ENCODE results near the gene MLLT3. TPM values are rescaled to one million over a fixed set of nuclear protein-coding genes. Genes with fewer than 3 reads are reported as not detected.

The MLLT3 gene
- total and polyA plus RNA-seq, 2 donors: 21.8 to 46.2 TPM

- Histone ChIP-seq H3K27ac (ENCODE audit: low read depth in 1 of 2, low read length in 1 of 2) (no peak overlapping the region), H3K27me3 (ENCODE audit: control insufficient read depth in 2 of 2, insufficient read depth in 1 of 2, low read length in 1 of 2) (no peaks in the 10 kb centered on the region), H3K4me3 (ENCODE audit: low read length in 2 of 2) (no peak overlapping the region), H3K36me3 (ENCODE audit: control insufficient read depth in 2 of 2, insufficient read depth in 2 of 2, low read length in 1 of 2) (no peaks in the 10 kb centered on the region), H3K9me3 (ENCODE audit: control insufficient read depth in 2 of 2, insufficient read depth in 1 of 2, low read length in 1 of 2) (no peaks in the 10 kb centered on the region), H3K4me1 (ENCODE audit: control insufficient read depth in 2 of 2, insufficient read depth in 2 of 2, low read length in 2 of 2) (no peaks in the 10 kb centered on the region)
- no peak for DNase-seq (ENCODE audit: low read depth in 6 of 9, low spot score in 9 of 9)
- WGBS: 100% methylated on average over 1 of the region's 1 CpG
Observed at GRCh38 chr9:20492772-20493171, 129.5 kb downstream of the MLLT3 start.

GRCh38 chr9:20491612-20492011, 130.7 kb downstream of the MLLT3 start:
- no peak overlapping the region for H3K4me3 ChIP-seq (ENCODE audit: low read length in 2 of 2)
- no peaks in the 10 kb centered on the region for H3K4me1 ChIP-seq (ENCODE audit: control insufficient read depth in 2 of 2, insufficient read depth in 2 of 2, low read length in 2 of 2)
- WGBS: 97% methylated on average over 1 of the region's 1 CpG
- DNase-seq (ENCODE audit: low read depth in 6 of 9, low spot score in 9 of 9): no peak
- H3K27me3 ChIP-seq (ENCODE audit: control insufficient read depth in 2 of 2, insufficient read depth in 1 of 2, low read length in 1 of 2): no peaks in the 10 kb centered on the region
- no peaks in the 10 kb centered on the region for H3K36me3 ChIP-seq (ENCODE audit: control insufficient read depth in 2 of 2, insufficient read depth in 2 of 2, low read length in 1 of 2)
- H3K27ac ChIP-seq (ENCODE audit: low read depth in 1 of 2, low read length in 1 of 2): no peak overlapping the region
- H3K9me3 ChIP-seq (ENCODE audit: control insufficient read depth in 2 of 2, insufficient read depth in 1 of 2, low read length in 1 of 2): no peaks in the 10 kb centered on the region

GRCh38 chr9:20490246-20490834, 132.0 kb downstream of the MLLT3 start:
- H3K27me3 ChIP-seq (ENCODE audit: control insufficient read depth in 2 of 2, insufficient read depth in 1 of 2, low read length in 1 of 2): no peaks in the 10 kb centered on the region
- H3K4me3 ChIP-seq (ENCODE audit: low read length in 2 of 2): no peak overlapping the region
- no peaks in the 10 kb centered on the region for H3K4me1 ChIP-seq (ENCODE audit: control insufficient read depth in 2 of 2, insufficient read depth in 2 of 2, low read length in 2 of 2)
- no peaks in the 10 kb centered on the region for H3K36me3 ChIP-seq (ENCODE audit: control insufficient read depth in 2 of 2, insufficient read depth in 2 of 2, low read length in 1 of 2)
- H3K27ac ChIP-seq (ENCODE audit: low read depth in 1 of 2, low read length in 1 of 2): no peak overlapping the region
- no peaks in the 10 kb centered on the region for H3K9me3 ChIP-seq (ENCODE audit: control insufficient read depth in 2 of 2, insufficient read depth in 1 of 2, low read length in 1 of 2)
- no peak for DNase-seq (ENCODE audit: low read depth in 6 of 9, low spot score in 9 of 9)
- WGBS: 88% methylated on average over 4 of the region's 4 CpGs

GRCh38 chr9:20488691-20489090, 133.6 kb downstream of the MLLT3 start:
- 98% methylated on average over 1 of the region's 1 CpG for WGBS
- no peak overlapping the region for H3K27ac ChIP-seq (ENCODE audit: low read depth in 1 of 2, low read length in 1 of 2)
- H3K27me3 ChIP-seq (ENCODE audit: control insufficient read depth in 2 of 2, insufficient read depth in 1 of 2, low read length in 1 of 2): no peaks in the 10 kb centered on the region
- H3K36me3 ChIP-seq (ENCODE audit: control insufficient read depth in 2 of 2, insufficient read depth in 2 of 2, low read length in 1 of 2): no peaks in the 10 kb centered on the region
- no peaks in the 10 kb centered on the region for H3K4me1 ChIP-seq (ENCODE audit: control insufficient read depth in 2 of 2, insufficient read depth in 2 of 2, low read length in 2 of 2)
- no peaks in the 10 kb centered on the region for H3K9me3 ChIP-seq (ENCODE audit: control insufficient read depth in 2 of 2, insufficient read depth in 1 of 2, low read length in 1 of 2)
- no peak overlapping the region for H3K4me3 ChIP-seq (ENCODE audit: low read length in 2 of 2)
- no peak for DNase-seq (ENCODE audit: low read depth in 6 of 9, low spot score in 9 of 9)

- Histone ChIP-seq H3K36me3 (ENCODE audit: control insufficient read depth in 2 of 2, insufficient read depth in 2 of 2, low read length in 1 of 2) (no peaks in the 10 kb centered on the region), H3K4me1 (ENCODE audit: control insufficient read depth in 2 of 2, insufficient read depth in 2 of 2, low read length in 2 of 2) (no peaks in the 10 kb centered on the region), H3K27ac (ENCODE audit: low read depth in 1 of 2, low read length in 1 of 2) (no peak overlapping the region), H3K27me3 (ENCODE audit: control insufficient read depth in 2 of 2, insufficient read depth in 1 of 2, low read length in 1 of 2) (no peaks in the 10 kb centered on the region), H3K9me3 (ENCODE audit: control insufficient read depth in 2 of 2, insufficient read depth in 1 of 2, low read length in 1 of 2) (no peaks in the 10 kb centered on the region), H3K4me3 (ENCODE audit: low read length in 2 of 2) (no peak overlapping the region)
- WGBS: 92% methylated on average over 4 of the region's 4 CpGs
- no peak for DNase-seq (ENCODE audit: low read depth in 6 of 9, low spot score in 9 of 9)
Observed at GRCh38 chr9:20486552-20486951, 135.7 kb downstream of the MLLT3 start.

- H3K4me3 ChIP-seq (ENCODE audit: low read length in 2 of 2): no peak overlapping the region
- no peaks in the 10 kb centered on the region for H3K4me1 ChIP-seq (ENCODE audit: control insufficient read depth in 2 of 2, insufficient read depth in 2 of 2, low read length in 2 of 2)
- DNase-seq (ENCODE audit: low read depth in 6 of 9, low spot score in 9 of 9): no peak
- no peak overlapping the region for H3K27ac ChIP-seq (ENCODE audit: low read depth in 1 of 2, low read length in 1 of 2)
- no peaks in the 10 kb centered on the region for H3K9me3 ChIP-seq (ENCODE audit: control insufficient read depth in 2 of 2, insufficient read depth in 1 of 2, low read length in 1 of 2)
- no peaks in the 10 kb centered on the region for H3K36me3 ChIP-seq (ENCODE audit: control insufficient read depth in 2 of 2, insufficient read depth in 2 of 2, low read length in 1 of 2)
- H3K27me3 ChIP-seq (ENCODE audit: control insufficient read depth in 2 of 2, insufficient read depth in 1 of 2, low read length in 1 of 2): no peaks in the 10 kb centered on the region
- WGBS: 98% methylated on average over 5 of the region's 5 CpGs
Observed at GRCh38 chr9:20481437-20481836, 140.9 kb downstream of the MLLT3 start.

GRCh38 chr9:20480249-20480648, 142.1 kb downstream of the MLLT3 start:
- Histone ChIP-seq H3K9me3 (ENCODE audit: control insufficient read depth in 2 of 2, insufficient read depth in 1 of 2, low read length in 1 of 2) (no peaks in the 10 kb centered on the region), H3K27ac (ENCODE audit: low read depth in 1 of 2, low read length in 1 of 2) (no peak overlapping the region), H3K36me3 (ENCODE audit: control insufficient read depth in 2 of 2, insufficient read depth in 2 of 2, low read length in 1 of 2) (no peaks in the 10 kb centered on the region), H3K27me3 (ENCODE audit: control insufficient read depth in 2 of 2, insufficient read depth in 1 of 2, low read length in 1 of 2) (no peaks in the 10 kb centered on the region), H3K4me3 (ENCODE audit: low read length in 2 of 2) (no peak overlapping the region), H3K4me1 (ENCODE audit: control insufficient read depth in 2 of 2, insufficient read depth in 2 of 2, low read length in 2 of 2) (no peaks in the 10 kb centered on the region)
- 96% methylated on average over 3 of the region's 3 CpGs for WGBS
- DNase-seq (ENCODE audit: low read depth in 6 of 9, low spot score in 9 of 9): no peak

- Histone ChIP-seq H3K4me3 (ENCODE audit: low read length in 2 of 2) (no peak overlapping the region), H3K36me3 (ENCODE audit: control insufficient read depth in 2 of 2, insufficient read depth in 2 of 2, low read length in 1 of 2) (no peaks in the 10 kb centered on the region), H3K4me1 (ENCODE audit: control insufficient read depth in 2 of 2, insufficient read depth in 2 of 2, low read length in 2 of 2) (no peaks in the 10 kb centered on the region), H3K9me3 (ENCODE audit: control insufficient read depth in 2 of 2, insufficient read depth in 1 of 2, low read length in 1 of 2) (no peaks in the 10 kb centered on the region), H3K27me3 (ENCODE audit: control insufficient read depth in 2 of 2, insufficient read depth in 1 of 2, low read length in 1 of 2) (no peaks in the 10 kb centered on the region), H3K27ac (ENCODE audit: low read depth in 1 of 2, low read length in 1 of 2) (no peak overlapping the region)
- WGBS: 98% methylated on average over 2 of the region's 2 CpGs
- DNase-seq (ENCODE audit: low read depth in 6 of 9, low spot score in 9 of 9): no peak
Observed at GRCh38 chr9:20479419-20480155, 142.7 kb downstream of the MLLT3 start.

GRCh38 chr9:20478786-20479185, 143.5 kb downstream of the MLLT3 start:
- Histone ChIP-seq H3K4me3 (ENCODE audit: low read length in 2 of 2) (no peak overlapping the region), H3K4me1 (ENCODE audit: control insufficient read depth in 2 of 2, insufficient read depth in 2 of 2, low read length in 2 of 2) (no peaks in the 10 kb centered on the region), H3K9me3 (ENCODE audit: control insufficient read depth in 2 of 2, insufficient read depth in 1 of 2, low read length in 1 of 2) (no peaks in the 10 kb centered on the region), H3K27me3 (ENCODE audit: control insufficient read depth in 2 of 2, insufficient read depth in 1 of 2, low read length in 1 of 2) (no peaks in the 10 kb centered on the region), H3K36me3 (ENCODE audit: control insufficient read depth in 2 of 2, insufficient read depth in 2 of 2, low read length in 1 of 2) (no peaks in the 10 kb centered on the region), H3K27ac (ENCODE audit: low read depth in 1 of 2, low read length in 1 of 2) (no peak overlapping the region)
- no peak for DNase-seq (ENCODE audit: low read depth in 6 of 9, low spot score in 9 of 9)
- WGBS: 94% methylated on average over 2 of the region's 2 CpGs

All from thymus (tissue), 11 donors.